K562 (cell line): ENCODE measurements around the gene CCNB1IP1. TPM values are rescaled to one million over a fixed set of nuclear protein-coding genes. Genes with fewer than 3 reads are reported as not detected.

Source experiments
- ATAC-seq: fragments of 200-7000 bp; cut with Tn5 transposase; 3 replicates; pipeline ENCODE4 v1.9.1; 2020; ENCODE audit warnings: moderate library complexity
- BruUV-seq: library from RNA; stranded (reverse); fragments of 400-500 nt; replicated peaks from 2 replicates; lab custom pipeline; 2021; lab: Mats Ljungman, UMichigan
- CTCF ChIA-PET: fragments of 300-600 bp; formaldehyde crosslinking; extraction: SDS; loops from one replicate; lab custom pipeline; 2021; ENCODE audit warnings: low intra/inter-chr PET ratio; lab: Yijun Ruan, JAX
- POLR2A ChIA-PET: fragments of 300-600, 350-650 bp; sonication (Branson Sonifier 250); formaldehyde crosslinking; extraction: SDS; loops from one replicate; lab custom pipeline; 2021; ENCODE audit warnings: antibody characterized with exemption, inconsistent platforms; lab: Yijun Ruan, JAX
- DNase-seq, 4 experiments: peaks; one replicate each; pipeline versions ENCODE4 v3.0.0 to v3.0.0-alpha.2; 2011 to 2018; ENCODE audit warnings: low spot score in 3 of 4, mixed read lengths in 3 of 4; ENCODE audit errors: extremely low read depth in 1 of 4
- FAIRE-seq: peaks from 2 replicates; lab custom pipeline; 2011; peaks lifted over from hg19 to GRCh38; lab: Jason Lieb, UNC
- H2AFZ ChIP-seq: 2 replicates; pipeline ENCODE4 v1.6.0; 2011; ENCODE audit warnings: low read depth, low read length, control low read depth, inconsistent platforms
- H3K27ac ChIP-seq: fragments of 200-600 bp; 3 replicates; pipeline ENCODE4 v1.8.0; 2011; ENCODE audit warnings: low read depth, mild to moderate bottlenecking, control low read depth, inconsistent platforms, low read length, moderate library complexity, mixed read lengths; ENCODE audit errors: extremely low read depth
- H3K27me3 ChIP-seq, 2 experiments: fragments of 300-600 bp in 1 of 2; 2 replicates in 1 of 2; 3 replicates in 1 of 2; pipeline versions ENCODE4 v1.6.0 to v1.8.0; 2011; ENCODE audit warnings: inconsistent platforms in 2 of 2, low read length in 2 of 2, mild to moderate bottlenecking in 1 of 2, mixed read lengths in 1 of 2, moderate library complexity in 1 of 2; ENCODE audit not compliant: control insufficient read depth in 2 of 2, insufficient read depth in 2 of 2
- H3K36me3 ChIP-seq: fragments of 300-600 bp; 3 replicates; pipeline ENCODE4 v1.8.0; 2011; ENCODE audit warnings: mild to moderate bottlenecking, low read length, inconsistent platforms; ENCODE audit not compliant: control insufficient read depth, insufficient read depth
- H3K4me1 ChIP-seq, 2 experiments: fragments of 200-600 bp in 1 of 2; replicated peaks in 1 of 2; 2 replicates in 1 of 2; 3 replicates in 1 of 2; pipeline versions ENCODE4 v1.5.1 to v1.8.0; 2011; ENCODE audit warnings: inconsistent platforms in 2 of 2, low read length in 2 of 2, mild to moderate bottlenecking in 1 of 2, mixed read lengths in 1 of 2, moderate library complexity in 1 of 2; ENCODE audit not compliant: control insufficient read depth in 2 of 2, insufficient read depth in 2 of 2
- H3K4me2 ChIP-seq: 2 replicates; pipeline ENCODE4 v1.6.1; 2011; ENCODE audit warnings: low read length, control low read depth, inconsistent platforms, mixed read lengths; ENCODE audit not compliant: insufficient read depth
- H3K4me3 ChIP-seq: fragments of 200-600 bp; sonication (generic), shearing (Covaris generic); 2 replicates; pipeline ENCODE4 v1.5.1; 2016; ENCODE audit warnings: control low read depth, inconsistent platforms
- H3K79me2 ChIP-seq: fragments of 200-600 bp; 3 replicates; pipeline ENCODE4 v1.8.0; 2011; ENCODE audit warnings: low read length, inconsistent platforms; ENCODE audit not compliant: control insufficient read depth, insufficient read depth
- H3K9ac ChIP-seq, 2 experiments: 2 replicates each; pipeline versions ENCODE4 v1.6.0 to v1.6.1; 2011; ENCODE audit warnings: low read depth in 2 of 2, low read length in 2 of 2, control low read depth in 1 of 2, inconsistent platforms in 1 of 2, mild to moderate bottlenecking in 1 of 2, mixed read lengths in 1 of 2; ENCODE audit not compliant: insufficient read depth in 1 of 2
- H3K9me1 ChIP-seq: one replicate; pipeline ENCODE4 v1.6.0; 2011; ENCODE audit warnings: inconsistent platforms, mild to moderate bottlenecking, low read length, moderate library complexity; ENCODE audit not compliant: control insufficient read depth, insufficient read depth
- H3K9me3 ChIP-seq: replicated peaks from 2 replicates; pipeline ENCODE4 v1.5.1; 2011; ENCODE audit warnings: low read depth, low read length, inconsistent platforms; ENCODE audit not compliant: control insufficient read depth, insufficient read depth
- H4K20me1 ChIP-seq: replicated peaks from 2 replicates; pipeline ENCODE4 v1.6.1; 2011; ENCODE audit warnings: low read length, inconsistent platforms, mixed read lengths; ENCODE audit not compliant: control insufficient read depth, insufficient read depth
- CBFA2T2 ChIP-seq: fragments of 450-650 bp; conservative IDR thresholded peaks from 2 replicates; pipeline ENCODE4 v1.6.1; 2017; ENCODE audit warnings: mild to moderate bottlenecking
- DPF2 ChIP-seq: fragments of 450-650 bp; IDR thresholded peaks from 2 replicates; pipeline ENCODE4 v1.6.1; 2016
- HNRNPL ChIP-seq: fragments of 200-400 bp; formaldehyde crosslinking; IDR thresholded peaks from 2 replicates; pipeline ENCODE4 v1.6.1; 2017; ENCODE audit warnings: low read depth, mild to moderate bottlenecking, low read length
- LEF1 ChIP-seq: fragments of 450-650 bp; IDR thresholded peaks from 2 replicates; pipeline ENCODE4 v1.6.1; 2016; ENCODE audit warnings: mild to moderate bottlenecking
- NELFE ChIP-seq: IDR thresholded peaks from 2 replicates; pipeline ENCODE4 v1.6.1; 2011; ENCODE audit warnings: mild to moderate bottlenecking; ENCODE audit not compliant: insufficient read depth, insufficient read length
- NFE2 ChIP-seq: IDR thresholded peaks from 2 replicates; pipeline ENCODE4 v1.6.1; 2014; ENCODE audit warnings: antibody characterized with exemption, low read depth
- NR2C2 ChIP-seq, 2 experiments: fragments of 200-800 bp in 1 of 2; sonication (Bioruptor generic) in 1 of 2; sonication (generic) in 1 of 2; formaldehyde crosslinking in 1 of 2; IDR thresholded peaks; 2 replicates each; pipeline versions ENCODE4 v1.6.1 to v1.8.0; 2016 to 2022; ENCODE audit warnings: mild to moderate bottlenecking in 1 of 2, missing compliant biosample characterization in 1 of 2, missing genetic modification characterization in 1 of 2, missing genetic modification reagents in 1 of 2
- PHF20 ChIP-seq: fragments of 450-650 bp; IDR thresholded peaks from 2 replicates; pipeline ENCODE4 v1.6.1; 2018; ENCODE audit not compliant: partially characterized antibody
- PHF8 ChIP-seq: fragments of 200-600 bp; sonication (generic); IDR thresholded peaks from 2 replicates; pipeline ENCODE4 v1.6.1; 2012; ENCODE audit warnings: mixed run types, mild to moderate bottlenecking, inconsistent platforms, low read length, moderate library complexity, borderline replicate concordance
- PYGO2 ChIP-seq: fragments of 450-650 bp; IDR thresholded peaks from 2 replicates; pipeline ENCODE4 v1.6.1; 2016; ENCODE audit warnings: mild to moderate bottlenecking, missing genetic modification characterization, moderate library complexity, missing compliant biosample characterization
- RBM39 ChIP-seq: fragments of 200-400 bp; formaldehyde crosslinking; optimal IDR thresholded peaks from 2 replicates; pipeline ENCODE3; 2018; ENCODE audit warnings: low read depth, low read length
- XRCC5 ChIP-seq: fragments of 200-400 bp; formaldehyde crosslinking; IDR thresholded peaks from 2 replicates; pipeline ENCODE4 v1.6.1; 2017; ENCODE audit warnings: low read depth, mild to moderate bottlenecking, low read length
- ZNF239 ChIP-seq: fragments of 250-450 bp; sonication (Bioruptor Pico); IDR thresholded peaks from 2 replicates; pipeline ENCODE4 v1.4.0; 2020; ENCODE audit warnings: mild to moderate bottlenecking
- WGBS: fragments of 100-300 bp; shearing (Covaris generic); methylation state at CpG from one replicate; pipeline ENCODE4 v1.1.6; 2016; ENCODE audit warnings: low coverage, mixed read lengths; ENCODE audit not compliant: insufficient coverage; ENCODE audit errors: missing lambda C conversion rate; 5-methylcytosine and 5-hydroxymethylcytosine counted together
- in situ Hi-C: fragments of 300-500 bp; cut with MboI; formaldehyde crosslinking; loops from 4 replicates; pipeline ENCODE4 v1.15.0; 2018; ENCODE audit warnings: inconsistent platforms, mixed read lengths
- intact Hi-C: fragments of 100-400 bp; cut with micrococcal nuclease; formaldehyde crosslinking; loops from 2 replicates; pipeline ENCODE4 v1.14.2; 2022
- polyA plus RNA-seq, 8 experiments: library from polyadenylated mRNA; depleted of rRNA in 4 of 8; stranded (reverse) in 5 of 8; unstranded in 3 of 8; fragments of >200 nt; fragmentation: Nextera tagmentation in 2 of 8; fragmentation: Illumina TruSeq in 1 of 8; extraction: Ambion mirVana in 2 of 8; extraction: Trizol in 1 of 8; gene quantifications; 2 replicates each; pipeline versions ENCODE4 v1.2.1 to v1.2.3, GENCODE V29; 2011 to 2014; ENCODE audit warnings: inconsistent platforms in 1 of 8, missing spikeins in 1 of 8
- total RNA-seq, 7 experiments: library from RNA; depleted of rRNA in 6 of 7; stranded (reverse); fragments of >200 nt in 6 of 7; fragmentation: Illumina TruSeq in 2 of 7; extraction: Trizol in 2 of 7; gene quantifications; 2 replicates each; pipeline versions ENCODE4 v1.2.1 to v1.2.3, GENCODE V29; 2011 to 2021; ENCODE audit warnings: low replicate concordance in 1 of 7
- TF ChIP-seq, protein P1 (sequence below): sonication (generic); IDR thresholded peaks from 2 replicates; pipeline ENCODE4 v1.6.1; 2016
- TF ChIP-seq, protein P2 (sequence below): fragments of 250-450 bp; sonication (Bioruptor Pico); IDR thresholded peaks from 2 replicates; pipeline ENCODE4 v1.8.0; 2021; ENCODE audit warnings: moderate library complexity, mild to moderate bottlenecking, inconsistent platforms
- TF ChIP-seq, protein P3 (sequence below), 2 experiments: fragments of 450-650 bp in 1 of 2; sonication (generic) in 1 of 2; formaldehyde crosslinking in 1 of 2; IDR thresholded peaks in 1 of 2; conservative IDR thresholded peaks in 1 of 2; 2 replicates each; pipeline versions ENCODE4 v1.6.1 to v1.8.1; 2016 to 2023; ENCODE audit warnings: mild to moderate bottlenecking in 2 of 2, moderate library complexity in 2 of 2, inconsistent platforms in 1 of 2, missing genetic modification reagents in 1 of 2
- TF ChIP-seq, protein P4 (sequence below): sonication (generic); formaldehyde crosslinking; IDR thresholded peaks from 2 replicates; pipeline ENCODE4 v1.8.0; 2023; ENCODE audit warnings: mild to moderate bottlenecking, missing genetic modification reagents

The CCNB1IP1 gene
- total and polyA plus RNA-seq, 9 of the 15 experiments (the other 6 are each of a cell fraction or from before 2014, with no cell fraction given): 51.8 to 152 (median 81.0) TPM

DNA sequence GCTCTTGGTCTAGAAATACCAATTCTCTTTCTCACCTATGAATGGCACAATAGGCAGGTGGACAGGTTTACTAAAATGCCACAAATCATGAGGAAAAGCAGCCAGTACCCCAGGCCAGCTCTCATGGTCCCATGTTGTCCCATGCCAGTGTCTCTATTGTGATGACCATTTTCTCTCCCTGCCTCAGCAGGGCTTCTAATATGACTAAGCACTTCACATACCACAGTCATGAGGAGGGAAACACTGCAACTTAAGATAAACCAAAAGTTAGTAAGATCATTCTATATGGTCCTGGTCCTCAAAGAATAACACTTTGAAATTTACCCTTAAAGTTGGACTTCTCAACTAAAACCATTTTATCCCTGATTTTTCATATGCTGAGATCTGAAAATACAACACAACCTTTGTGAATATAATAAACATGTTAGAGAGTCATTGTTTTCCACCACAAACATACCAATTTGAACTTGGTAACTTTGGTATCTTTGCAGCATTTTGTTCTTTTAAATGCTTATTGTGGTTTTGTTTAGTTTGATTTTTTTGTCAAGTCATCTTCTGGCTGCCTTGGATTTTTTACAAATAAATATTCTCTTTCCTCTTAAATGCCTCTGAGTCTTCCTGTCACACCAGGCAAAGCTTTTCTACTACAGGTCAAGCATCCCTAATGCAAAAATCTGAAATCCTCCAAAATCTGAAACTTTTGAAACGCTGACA, 30.9 kb downstream of the CCNB1IP1 start:
- in situ Hi-C loops: no loop called here
- peaks cover 0 to 31% of the 10 kb centered on the region in 2 experiments; a peak in 3 of 5 replicates for H3K4me1 ChIP-seq
- peak overlapping the region; percentile 69 for H3K4me2 ChIP-seq
- ChIA-PET CTCF (no interaction called here), POLR2A (interaction anchor here (1.3 to 1.6 kb wide), 2 partner anchors 9 kb away, joined by 3 read pairs; no protein-coding TSS in a partner anchor)
- FAIRE-seq (peak; percentile 73), ATAC-seq (peak; percentile 85), DNase-seq (peak in 2 of 4 experiments; percentile 44 to 61)
- no peaks in the 10 kb centered on the region for H3K27me3 ChIP-seq
- peaks cover 5% of the 10 kb centered on the region for H3K9me1 ChIP-seq
- H3K9ac ChIP-seq: peak overlapping the region in 1 of 2 experiments; percentile 56; a peak in 2 of 4 replicates
- no peaks in the 10 kb centered on the region for H3K9me3 ChIP-seq
- intact Hi-C loops: no loop called here
- H3K79me2 ChIP-seq: peaks cover 26% of the 10 kb centered on the region
- no peaks in the 10 kb centered on the region for H4K20me1 ChIP-seq
- H2AFZ ChIP-seq: peak overlapping the region; percentile 70
- peaks cover 34% of the 10 kb centered on the region; the same call in 2 of the 3 replicates for H3K36me3 ChIP-seq
- peak overlapping the region; percentile 73 for H3K27ac ChIP-seq
- no TSS peak for BruUV-seq
- no peak overlapping the region for H3K4me3 ChIP-seq
- WGBS: 71% methylated on average over 1 of the region's 1 CpG
- TF ChIP-seq NFE2 (peak; percentile 89), PHF20 (no peak), CBFA2T2 (no peak), NR2C2 (CRISPR knock-in tag; IDR thresholded peaks at IDR 0.05) (no peak), NR2C2 (tag; IDR thresholded peaks at IDR 0.05) (peak; percentile 35; the same call in 1 of the 2 replicates), PHF8 (no peak), DPF2 (peak; percentile 69), ZNF239 (CRISPR knock-in tag) (no peak), PYGO2 (tag) (no peak), NELFE (no peak), HNRNPL (no peak), RBM39 (no peak), LEF1 (0 out of 2 replicates have a peak, but pooled peaks have one; percentile 22), XRCC5 (no peak)
- TF ChIP-seq, protein P1, sequence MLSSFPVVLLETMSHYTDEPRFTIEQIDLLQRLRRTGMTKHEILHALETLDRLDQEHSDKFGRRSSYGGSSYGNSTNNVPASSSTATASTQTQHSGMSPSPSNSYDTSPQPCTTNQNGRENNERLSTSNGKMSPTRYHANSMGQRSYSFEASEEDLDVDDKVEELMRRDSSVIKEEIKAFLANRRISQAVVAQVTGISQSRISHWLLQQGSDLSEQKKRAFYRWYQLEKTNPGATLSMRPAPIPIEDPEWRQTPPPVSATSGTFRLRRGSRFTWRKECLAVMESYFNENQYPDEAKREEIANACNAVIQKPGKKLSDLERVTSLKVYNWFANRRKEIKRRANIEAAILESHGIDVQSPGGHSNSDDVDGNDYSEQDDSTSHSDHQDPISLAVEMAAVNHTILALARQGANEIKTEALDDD: peak; percentile 26; the same call in 1 of the 2 replicates
- TF ChIP-seq, protein P2, sequence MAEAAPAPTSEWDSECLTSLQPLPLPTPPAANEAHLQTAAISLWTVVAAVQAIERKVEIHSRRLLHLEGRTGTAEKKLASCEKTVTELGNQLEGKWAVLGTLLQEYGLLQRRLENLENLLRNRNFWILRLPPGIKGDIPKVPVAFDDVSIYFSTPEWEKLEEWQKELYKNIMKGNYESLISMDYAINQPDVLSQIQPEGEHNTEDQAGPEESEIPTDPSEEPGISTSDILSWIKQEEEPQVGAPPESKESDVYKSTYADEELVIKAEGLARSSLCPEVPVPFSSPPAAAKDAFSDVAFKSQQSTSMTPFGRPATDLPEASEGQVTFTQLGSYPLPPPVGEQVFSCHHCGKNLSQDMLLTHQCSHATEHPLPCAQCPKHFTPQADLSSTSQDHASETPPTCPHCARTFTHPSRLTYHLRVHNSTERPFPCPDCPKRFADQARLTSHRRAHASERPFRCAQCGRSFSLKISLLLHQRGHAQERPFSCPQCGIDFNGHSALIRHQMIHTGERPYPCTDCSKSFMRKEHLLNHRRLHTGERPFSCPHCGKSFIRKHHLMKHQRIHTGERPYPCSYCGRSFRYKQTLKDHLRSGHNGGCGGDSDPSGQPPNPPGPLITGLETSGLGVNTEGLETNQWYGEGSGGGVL: no peak
- TF ChIP-seq, protein P3, sequence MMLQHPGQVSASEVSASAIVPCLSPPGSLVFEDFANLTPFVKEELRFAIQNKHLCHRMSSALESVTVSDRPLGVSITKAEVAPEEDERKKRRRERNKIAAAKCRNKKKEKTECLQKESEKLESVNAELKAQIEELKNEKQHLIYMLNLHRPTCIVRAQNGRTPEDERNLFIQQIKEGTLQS (IDR thresholded peaks at IDR 0.05): peak; percentile 52
- TF ChIP-seq, protein P3 (CRISPR knock-in tag; conservative IDR thresholded peaks at IDR 0.05): no peak
- TF ChIP-seq, protein P4, sequence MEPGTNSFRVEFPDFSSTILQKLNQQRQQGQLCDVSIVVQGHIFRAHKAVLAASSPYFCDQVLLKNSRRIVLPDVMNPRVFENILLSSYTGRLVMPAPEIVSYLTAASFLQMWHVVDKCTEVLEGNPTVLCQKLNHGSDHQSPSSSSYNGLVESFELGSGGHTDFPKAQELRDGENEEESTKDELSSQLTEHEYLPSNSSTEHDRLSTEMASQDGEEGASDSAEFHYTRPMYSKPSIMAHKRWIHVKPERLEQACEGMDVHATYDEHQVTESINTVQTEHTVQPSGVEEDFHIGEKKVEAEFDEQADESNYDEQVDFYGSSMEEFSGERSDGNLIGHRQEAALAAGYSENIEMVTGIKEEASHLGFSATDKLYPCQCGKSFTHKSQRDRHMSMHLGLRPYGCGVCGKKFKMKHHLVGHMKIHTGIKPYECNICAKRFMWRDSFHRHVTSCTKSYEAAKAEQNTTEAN: no peak
